Measurements from ENCODE around the gene RCOR1.
"Not testable (repeated sequence)": the region's sequence is repeated elsewhere in the genome, so short reads cannot be mapped to it uniquely, and the experiment has no call there.

RCOR1 gene

DNA sequence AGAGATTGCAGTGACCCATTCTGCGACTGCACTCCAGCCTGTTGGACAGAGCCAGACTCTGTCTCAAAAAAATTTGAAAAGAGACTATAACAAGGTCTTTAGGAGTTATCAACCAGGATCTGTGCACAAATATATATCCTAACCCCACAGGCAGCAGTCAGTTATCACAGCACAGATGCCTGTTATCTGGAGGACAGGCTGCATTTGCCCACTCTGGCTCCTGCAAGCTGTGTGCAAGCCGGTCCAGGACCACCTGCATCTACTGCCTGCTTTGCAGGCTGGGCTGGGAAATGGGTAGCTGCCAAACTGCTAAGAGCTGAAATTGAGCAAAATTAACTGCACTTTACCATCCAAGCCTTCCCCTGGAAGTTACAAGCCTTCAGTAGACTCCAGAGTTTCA, 21.4 kb upstream of the RCOR1 start:
- DNase-seq (ENCODE audit: low read depth), result no peak

DNA sequence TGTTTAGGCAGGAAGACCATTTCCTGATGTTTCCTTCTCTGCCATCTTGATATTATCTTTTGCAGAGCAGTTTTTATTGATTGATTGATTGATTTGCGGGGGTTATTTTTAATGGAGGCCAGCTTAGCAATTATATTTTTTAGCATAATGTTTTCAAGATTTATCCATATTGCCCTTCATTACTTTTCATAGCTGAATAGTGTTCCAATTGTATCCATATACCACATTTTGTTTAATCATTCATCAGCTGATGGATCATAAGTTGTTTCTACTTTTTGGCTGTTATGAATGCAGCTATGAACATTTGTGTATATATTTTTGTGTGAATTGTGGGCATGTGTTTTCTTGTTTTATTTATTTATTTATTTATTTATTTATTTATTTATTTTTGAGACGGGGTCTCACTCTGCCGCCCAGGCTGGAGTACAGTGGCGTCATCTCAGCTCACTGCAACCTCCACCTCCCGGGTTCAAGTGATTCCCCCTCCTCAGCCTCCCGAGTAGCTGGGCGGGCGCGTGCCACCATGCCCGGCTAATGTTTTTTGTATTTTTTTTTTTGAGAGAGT, 20.9 kb upstream of the RCOR1 start:
- DNase-seq (ENCODE audit: low read depth), result no peak

DNA sequence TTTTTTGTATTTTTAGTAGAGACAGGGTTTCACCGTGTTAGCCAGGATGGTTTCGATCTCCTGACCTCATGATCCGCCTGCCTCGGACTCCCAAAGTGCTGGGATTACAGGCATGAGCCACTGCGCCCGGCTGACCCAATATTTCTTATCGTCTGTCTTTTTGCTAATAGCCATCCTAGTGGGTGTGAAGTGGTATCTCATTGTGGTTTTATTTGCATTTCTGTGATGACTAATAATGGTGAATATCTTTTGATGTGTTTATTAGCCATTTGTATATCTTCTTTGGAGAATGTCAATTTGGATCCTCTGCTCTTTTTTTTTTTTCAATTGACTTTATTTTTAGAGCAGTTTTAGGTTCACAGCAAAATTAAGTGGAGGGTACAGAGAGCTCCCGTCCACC, 19.3 kb upstream of the RCOR1 start:
- DNase-seq (ENCODE audit: low read depth), result not testable (repeated sequence)

DNA sequence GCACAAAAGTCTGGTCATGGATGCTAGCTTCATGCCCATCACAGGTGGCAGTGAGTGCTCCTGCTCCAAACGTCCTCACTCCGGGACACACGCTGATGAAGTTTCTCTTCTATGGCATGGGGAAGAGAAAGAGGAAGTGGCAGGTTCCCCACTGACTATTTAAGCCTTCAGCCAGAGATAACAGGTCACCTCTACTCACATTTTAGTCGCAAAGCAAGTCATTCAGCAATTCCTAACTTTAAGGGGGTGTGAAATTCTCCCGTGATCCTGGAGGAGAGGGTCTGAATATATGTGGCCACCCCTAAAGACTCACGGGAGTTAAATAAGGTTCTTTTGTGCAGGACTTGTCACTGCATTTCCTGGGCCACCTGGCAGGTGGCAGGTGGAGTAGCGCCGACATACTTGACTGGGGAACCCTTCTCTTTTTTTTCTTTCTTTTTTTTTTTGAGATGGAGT, 18.8 kb upstream of the RCOR1 start:
- no peak for DNase-seq (ENCODE audit: low read depth)

DNA sequence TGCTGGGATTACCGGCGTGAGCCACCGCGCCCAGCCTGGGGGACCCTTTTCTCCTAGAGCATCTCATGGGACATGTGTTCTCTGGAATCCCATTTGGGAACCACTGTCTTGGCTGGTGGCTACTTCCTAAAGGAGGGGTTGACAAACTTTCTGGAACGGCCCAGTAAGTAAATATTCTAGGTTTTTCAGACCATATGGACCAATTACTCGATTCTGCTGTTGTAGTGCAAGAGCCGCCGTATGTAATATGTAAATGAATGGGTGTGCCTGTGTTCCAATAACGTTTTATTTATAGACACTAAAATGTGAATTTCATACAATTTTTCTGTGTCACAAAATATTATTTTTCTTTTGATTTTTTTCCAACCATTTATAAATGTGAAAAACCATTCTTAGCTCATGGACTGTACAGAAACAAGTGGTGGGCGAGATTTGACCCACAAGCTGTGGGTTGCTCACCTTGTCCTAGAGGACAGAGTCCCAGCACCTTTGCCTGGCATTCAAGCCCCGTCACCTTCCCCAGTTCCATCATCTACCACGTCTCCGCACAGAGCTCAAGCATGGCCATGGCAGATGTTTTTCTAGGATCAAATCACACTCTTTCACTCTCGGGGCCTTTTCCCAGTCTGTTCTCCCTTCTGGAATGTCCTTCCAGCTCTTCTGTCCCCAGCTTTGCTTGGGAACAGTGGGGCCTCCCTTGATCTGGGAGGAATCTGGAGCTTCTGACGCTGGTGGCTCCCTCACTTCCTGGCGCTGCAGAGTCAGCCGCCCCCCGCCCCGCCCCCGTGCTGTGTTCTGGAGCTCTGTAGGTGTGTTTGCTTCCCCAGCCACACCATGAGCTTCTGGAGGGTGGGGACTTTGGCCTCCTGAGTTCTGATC, 17.9 kb upstream of the RCOR1 start:
- no peak for DNase-seq (ENCODE audit: low read depth)

DNA sequence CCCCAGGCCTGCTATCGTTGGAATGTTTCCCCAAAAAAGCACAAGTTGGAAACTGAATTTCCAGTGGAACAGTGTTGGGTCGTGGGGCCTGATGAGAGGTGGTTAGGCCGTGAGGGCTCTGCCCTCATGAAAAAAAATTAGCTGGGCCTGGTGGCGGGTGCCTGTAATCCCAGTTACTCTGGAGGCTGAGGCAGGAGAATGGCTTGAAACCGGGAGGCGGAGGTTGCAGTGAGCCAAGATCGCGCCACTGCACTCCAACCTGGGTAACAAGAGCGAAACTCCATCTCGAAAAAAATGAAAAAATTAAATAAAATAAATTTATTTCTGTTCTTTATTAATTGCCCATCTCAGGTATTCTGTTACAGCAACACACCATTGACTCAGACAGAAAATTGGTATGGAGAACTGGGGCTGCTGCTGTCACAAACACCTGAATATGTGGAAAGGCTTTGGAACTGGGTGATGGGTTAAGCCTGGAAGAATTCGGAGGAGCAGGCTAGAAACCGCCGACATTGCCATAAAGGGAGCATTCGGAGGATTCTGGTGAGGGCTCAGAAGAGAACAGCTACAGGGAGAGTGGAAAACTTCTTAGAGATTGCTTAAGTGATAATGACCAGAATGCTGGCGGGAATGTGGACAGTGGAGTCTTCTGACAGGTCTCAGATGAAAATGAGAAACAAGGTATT, 17.1 kb upstream of the RCOR1 start:
- DNase-seq (ENCODE audit: low read depth), result no peak

DNA sequence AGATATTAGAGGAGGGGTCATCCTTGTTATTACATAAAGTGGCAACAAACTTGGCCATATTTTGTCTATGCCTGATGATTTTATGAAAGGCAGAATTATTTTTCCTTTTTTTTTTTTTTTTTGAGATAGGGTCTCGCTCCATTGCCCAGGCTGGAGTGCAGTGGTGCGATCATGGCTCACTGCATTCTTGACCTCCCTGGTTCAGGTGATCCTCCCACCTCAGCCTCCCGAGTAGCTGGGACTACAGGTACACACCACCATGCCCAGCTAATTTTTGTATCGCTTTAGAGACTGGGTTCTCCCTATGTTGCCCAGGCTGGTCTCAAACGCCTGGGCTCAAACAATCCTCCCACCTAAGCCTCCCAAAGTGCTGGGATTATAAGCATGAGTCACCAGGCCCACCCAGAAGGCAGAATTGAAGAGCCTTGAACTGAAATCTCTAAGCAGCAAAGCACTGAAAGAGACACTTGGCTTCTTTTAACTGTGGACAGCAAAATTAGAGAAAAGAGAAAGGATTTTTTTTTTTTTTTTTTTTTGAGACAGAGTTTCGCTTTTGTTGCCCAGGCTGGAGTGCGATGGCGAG, 16.5 kb upstream of the RCOR1 start:
- DNase-seq (ENCODE audit: low read depth), result not testable (repeated sequence)

DNA sequence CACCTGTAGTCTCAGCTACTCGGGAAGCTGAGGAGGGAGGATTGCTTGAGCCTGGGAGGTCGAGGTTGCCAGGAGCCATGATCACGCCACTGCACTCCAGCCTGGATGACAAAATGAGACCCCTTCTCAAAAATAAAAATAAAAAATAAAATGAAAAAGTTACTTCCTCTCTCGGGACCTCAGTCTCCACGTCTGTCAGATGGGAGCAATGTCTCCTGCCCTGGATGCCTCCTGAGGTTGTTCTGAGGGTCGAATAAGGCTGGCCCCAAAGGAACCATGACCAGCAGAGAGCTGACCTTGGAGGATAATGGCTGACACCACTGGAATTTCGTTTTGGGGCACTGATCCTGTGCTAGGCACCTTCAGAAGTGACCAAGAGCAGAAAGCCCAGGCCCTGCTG, 13.6 kb upstream of the RCOR1 start:
- no peak for DNase-seq (ENCODE audit: low read depth)

DNA sequence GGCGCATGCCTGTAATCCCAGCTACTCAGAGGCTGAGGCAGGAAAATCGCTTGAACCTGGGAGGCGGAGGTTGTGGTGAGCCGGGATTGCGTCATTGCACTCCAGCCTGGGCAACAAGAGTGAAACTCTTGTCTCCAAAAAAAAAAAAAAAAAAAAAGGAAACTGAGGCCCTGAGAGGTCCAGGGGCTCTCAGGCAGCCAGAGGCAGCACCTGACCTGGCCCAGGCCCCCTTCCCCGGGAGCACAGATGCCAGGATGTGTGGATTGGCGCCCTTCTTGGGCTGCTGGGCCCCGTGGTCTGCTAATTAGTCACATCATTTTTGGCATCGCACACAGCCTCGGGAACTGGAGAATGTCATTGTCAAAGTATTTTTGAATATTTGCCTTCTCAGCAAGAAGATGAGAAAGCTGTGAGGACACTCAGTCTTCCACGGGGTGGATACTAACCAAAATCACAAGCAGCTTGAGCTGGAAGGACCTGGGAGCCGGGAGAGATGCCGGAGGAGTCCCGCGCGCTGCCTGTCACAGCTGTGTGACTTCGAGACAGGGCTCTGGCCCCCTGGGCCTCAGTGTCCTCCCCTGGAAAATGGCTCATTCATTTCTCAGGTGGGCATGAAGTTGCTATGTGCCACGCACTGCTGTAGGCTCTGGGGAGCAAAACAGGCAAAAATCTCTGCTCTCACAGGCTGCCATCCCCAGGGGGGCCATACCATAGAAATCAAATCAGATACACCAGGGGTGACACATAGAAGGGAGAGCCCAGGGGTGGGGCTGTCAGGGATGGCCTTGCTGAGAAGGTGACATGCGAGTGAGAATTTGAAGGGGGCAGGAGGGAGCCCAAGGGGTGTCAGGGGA, 12.5 kb upstream of the RCOR1 start:
- DNase-seq (ENCODE audit: low read depth), result no peak

DNA sequence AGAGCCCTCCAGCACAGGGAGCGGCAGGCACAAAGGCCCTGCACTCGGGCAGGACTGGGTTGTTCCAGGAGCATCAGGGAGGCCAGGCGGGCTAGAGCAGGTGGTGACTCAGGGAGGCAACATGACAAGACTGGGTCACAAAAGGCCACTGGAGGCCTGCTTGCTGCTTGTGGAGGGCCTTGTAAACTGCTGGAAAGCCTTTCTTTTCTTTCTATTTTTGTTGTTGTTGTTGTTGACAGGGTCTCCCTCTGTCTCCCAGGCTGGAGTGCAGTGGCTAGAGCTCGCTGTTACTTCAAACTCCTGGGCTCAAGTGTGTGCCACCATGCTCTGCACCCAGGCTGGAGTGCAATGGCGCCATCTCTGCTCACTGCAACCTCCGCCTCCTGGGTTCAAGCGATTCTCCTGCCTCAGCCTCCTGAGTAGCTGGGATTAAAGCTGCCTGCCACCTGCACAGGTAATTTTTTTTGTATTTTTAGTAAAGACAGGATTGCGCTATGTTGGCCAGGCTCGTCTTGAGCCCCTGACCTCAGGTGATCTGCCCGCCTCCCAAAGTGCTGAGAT, 11.8 kb upstream of the RCOR1 start:
- no peak for DNase-seq (ENCODE audit: low read depth)

DNA sequence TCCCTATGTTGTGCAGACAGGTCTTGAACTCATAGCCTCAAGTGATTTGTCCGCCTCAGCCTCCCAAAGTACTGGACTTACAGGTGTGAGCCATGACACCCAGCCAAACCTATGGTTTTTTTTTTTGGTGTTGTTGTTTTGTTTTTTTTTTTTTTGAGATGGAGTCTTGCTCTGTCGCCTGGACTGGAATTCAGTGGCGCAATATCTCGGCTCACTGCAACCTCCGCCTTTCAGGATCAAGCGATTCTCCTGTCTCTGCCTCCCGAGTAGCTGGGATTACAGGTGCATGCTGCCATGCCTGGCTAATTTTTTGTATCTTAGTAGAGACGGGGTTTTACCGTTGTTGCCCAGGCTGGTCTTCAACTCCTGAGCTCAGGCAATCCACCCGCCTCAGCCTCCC, 11.3 kb upstream of the RCOR1 start:
- DNase-seq (ENCODE audit: low read depth), result no peak

DNA sequence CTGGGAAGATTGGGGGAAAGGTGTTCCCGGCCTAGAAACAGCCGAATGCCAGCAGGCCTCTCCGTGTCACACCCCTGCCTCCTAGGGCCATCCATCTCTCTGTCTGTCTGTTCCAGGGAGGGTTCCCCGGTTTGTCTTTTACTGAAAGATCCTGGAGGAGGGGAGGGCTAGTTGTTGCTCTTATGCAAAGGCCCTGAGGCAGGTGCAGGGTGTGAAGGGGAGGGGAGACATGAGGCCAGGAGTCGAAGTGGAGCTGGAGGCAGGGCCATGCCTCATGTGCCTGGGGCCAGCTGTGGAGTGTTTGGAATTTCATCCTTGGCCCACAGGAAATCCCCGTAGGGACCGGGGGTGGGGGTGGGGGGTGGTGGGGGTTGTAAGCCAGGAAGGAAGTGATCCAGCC, 8.7 kb upstream of the RCOR1 start:
- no peak for DNase-seq (ENCODE audit: low read depth)

DNA sequence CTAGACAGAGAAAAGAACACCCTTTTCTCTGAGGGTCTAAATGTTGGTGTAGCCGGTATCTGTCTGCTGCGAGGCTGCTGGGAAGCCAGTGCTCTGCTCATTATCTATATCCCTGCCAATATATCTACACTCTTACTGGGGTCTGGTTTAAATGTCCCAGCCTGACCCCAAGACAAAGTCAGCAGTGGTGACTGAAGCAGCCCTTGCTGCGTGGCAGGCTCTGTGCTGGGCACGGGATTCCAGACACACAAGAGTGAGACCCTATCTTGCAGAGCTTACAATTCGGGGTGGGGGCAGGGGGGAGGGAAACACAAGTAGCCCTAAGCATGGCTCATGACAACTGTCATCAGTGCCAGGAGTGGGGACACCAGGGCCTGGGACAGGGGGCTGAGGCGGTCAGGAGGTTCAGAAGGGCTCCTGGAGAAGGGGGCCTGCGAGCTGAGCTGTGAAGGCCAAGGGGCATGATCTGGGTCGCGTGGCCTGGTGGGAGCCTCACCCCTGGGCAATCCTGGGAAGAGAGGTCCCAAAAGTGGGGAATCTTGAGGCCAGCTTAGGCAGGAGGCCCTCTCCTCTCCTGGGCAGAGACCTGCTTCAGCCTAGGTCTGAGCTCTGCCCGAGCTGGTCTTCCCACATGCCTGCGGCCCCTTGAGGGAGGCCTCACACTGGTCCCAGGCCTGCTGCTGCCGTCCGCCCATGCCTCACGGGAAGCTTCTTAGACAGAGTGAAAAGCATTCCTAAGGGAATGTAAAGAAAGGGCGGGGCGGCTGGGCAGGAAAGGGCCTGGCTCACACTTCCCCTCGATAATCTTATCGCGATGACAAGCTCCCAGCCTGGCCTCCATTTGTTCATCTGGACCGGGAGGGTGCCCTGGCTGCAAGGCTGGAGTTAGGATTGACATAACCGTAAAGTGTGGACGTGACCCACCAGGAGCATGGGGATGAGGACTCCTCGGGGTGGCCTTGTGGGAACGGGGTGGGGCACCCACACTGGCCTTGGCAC, 7.3 kb upstream of the RCOR1 start:
- DNase-seq (ENCODE audit: low read depth), result no peak

DNA sequence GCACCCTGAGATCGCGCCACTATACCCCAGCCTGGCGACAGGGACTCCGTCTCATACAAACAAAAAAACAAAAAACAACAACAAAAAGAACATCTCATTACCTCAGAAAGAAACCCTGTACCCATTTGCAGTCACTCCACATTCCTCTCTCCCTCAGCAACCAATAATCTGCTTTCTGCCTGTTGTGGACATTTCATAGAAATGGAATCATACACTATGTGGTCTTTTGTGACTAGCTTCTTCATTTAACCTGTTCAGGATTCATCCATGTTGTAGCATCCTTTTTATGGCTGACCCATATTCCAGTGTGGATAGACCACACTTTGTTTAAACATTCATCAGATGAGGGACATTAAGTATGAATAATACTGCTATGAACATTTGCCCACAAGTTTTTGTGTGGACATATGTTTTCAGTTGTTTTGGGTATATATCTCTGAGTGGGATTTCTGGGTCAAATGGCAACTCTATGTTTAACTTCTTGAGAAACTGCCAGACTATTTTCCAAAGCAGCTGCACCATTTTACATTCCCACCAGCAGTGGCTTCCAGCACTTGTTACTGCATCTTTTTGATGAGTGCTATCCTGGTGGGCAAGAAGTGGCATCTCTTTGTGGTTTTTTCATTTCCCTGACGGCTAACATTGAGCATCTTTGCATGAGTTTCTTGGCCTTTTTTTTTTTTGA, 5.9 kb upstream of the RCOR1 start:
- no peak for DNase-seq (ENCODE audit: low read depth)

DNA sequence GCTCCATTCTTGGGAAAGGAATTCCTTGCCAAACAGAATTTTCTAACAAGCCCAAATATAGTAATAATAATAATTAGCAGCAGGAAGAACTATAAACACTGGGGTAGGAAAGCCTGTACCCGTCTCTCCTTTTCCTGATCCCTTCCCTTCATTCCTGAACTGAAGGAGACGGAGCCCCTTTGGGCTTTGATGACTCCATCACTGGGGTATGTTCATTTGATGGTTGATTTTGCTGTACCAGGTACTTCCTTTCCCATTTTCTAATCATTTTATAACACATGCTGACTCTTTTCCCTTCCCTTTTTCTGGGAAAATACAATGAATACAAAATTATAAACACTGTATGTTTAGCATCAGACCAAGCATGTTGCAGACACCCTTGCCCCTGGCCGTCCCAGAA, 3.6 kb upstream of the RCOR1 start:
- DNase-seq (ENCODE audit: low read depth), result no peak

DNA sequence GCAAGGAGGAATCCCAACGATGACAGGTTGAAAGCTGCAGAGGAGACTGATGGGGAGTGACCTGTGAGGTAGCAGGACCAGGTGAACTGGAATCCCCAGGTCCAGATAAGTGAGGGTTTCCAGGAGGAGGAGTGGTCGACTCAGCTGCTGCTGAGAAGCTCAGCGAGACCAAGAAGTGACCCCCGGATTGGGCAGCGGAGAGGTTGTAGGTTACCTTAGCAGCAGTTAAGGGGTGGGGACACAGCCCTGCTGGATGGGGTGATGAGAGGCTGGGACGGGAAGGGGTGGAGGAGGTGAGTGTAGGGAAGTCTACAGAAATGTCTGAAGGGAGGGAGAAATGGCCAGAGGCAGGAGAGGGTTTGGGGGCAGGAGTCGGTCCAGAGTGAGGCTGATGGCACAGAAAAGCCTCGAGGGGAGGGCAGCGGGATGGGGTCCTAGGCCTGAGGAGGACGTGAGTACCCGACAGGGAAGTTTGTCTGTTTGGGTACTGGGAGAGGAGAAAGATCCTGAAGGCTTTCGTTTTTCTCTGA, 2.6 kb upstream of the RCOR1 start:
- DNase-seq (ENCODE audit: low read depth), result no peak

DNA sequence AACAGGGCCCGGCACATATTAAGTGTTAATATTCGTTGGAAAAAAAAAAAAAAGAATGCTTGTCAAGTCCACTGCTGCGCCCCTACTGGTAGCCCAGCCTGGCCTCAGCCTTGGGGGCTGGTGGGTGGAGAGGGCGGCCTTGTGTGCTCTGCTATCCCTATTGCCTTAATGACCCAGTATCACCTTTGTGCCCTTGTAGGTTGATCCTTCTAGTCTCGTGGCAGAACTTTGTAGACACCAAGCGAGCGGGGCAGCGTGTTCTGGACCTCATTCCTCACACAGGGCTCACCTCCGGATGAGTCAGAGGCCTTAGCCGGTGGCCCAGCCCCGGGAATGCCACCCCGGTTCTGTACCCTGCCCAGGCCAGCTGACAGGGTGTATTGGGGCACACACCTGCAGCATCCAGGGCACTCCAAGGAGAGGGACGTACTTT, 1.8 kb upstream of the RCOR1 start:
- no peak for DNase-seq (ENCODE audit: low read depth)

DNA sequence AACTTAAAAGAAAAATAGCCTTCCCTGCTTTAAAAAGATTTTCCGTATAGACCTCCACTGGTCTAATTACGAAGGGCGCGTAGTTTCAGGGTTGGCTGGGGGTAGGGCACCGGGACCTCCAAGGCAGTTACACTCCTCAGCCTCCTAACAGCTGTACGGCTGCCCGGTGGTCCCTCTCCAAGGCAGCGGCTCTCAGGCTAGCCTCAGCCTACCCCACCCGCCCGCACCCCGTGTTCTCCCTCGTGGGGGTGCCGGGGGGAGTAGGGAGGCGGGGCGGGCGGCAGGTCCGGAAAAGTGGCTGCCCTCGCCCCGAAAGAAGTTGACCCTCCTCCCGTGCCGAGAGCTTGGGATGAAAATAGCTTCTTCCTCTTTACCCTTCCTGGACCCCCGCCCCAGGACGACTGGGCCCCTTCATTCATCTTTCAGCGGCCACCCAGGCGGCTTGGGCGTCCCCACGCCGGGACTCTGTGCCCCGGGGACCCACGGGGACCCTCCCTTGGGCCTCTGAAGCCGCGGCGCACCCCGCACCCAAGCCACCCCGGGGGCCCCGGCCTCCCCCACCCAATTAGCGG, 991 bp upstream of the RCOR1 start:
- no peak for DNase-seq (ENCODE audit: low read depth)

DNA sequence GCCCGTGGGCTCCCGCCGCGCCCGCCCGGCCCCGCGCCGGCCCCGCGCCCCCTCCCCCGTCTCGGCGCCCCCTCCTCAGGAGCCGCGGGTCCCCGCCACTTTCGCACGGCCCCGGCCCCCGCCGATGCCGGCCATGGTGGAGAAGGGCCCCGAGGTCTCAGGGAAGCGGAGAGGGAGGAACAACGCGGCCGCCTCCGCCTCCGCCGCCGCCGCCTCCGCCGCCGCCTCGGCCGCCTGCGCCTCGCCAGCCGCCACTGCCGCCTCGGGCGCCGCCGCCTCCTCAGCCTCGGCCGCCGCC, 263 bp downstream of the RCOR1 start:
- DNase-seq (ENCODE audit: low read depth), result no peak

Data from stimulated activated CD8-positive, alpha-beta memory T cell treated with anti-CD3 and anti-CD28 coated beads, Interleukin-15, amount 100 ng/mL, for 1 hour (primary cell).